Measurements from ENCODE around the gene FAM120A.

Gene FAM120A

DNA sequence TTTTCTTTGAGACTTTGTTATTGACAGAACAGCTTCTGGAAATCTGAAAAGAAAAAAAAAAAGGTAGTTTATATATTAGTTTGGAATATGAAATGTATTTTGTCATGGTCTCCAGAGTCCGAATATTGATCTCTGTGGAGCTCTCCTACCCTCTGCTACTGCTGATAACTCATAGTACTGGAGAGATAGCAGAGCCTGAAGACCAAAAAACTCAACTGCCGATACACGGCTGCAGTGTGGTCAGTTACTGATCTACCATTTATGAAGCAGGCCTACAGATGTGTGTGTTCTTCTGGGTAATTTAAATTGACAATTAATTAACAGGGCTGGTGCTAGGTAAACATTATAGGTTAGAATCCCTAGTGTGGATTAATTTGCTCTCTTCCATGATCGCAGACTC is 3.8 kb upstream of the FAM120A start:
- DNase-seq: no peak

GRCh38 chr9:93451849-93452709 is 594 bp downstream of the FAM120A start:
- peak; percentile 57 for DNase-seq

DNA sequence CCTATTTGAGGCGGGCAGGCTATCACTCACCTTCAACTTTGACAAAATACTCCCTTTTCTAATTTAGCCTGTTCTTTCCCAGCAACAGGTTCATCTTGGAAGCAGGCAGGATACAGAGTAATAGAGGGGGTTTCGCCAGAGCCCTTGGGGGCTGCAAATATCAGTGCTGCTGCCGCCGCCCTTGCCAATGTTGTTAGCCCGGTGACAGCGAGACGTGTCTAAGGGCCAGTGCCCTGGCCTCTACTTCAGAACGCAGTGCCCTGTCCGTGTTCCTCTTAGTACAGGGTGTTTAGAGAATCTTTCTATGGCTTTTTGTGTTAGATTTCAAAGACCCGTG is 1.2 kb downstream of the FAM120A start:
- peak; percentile 36 for DNase-seq

GRCh38 chr9:93453047-93453914 is 1.8 kb downstream of the FAM120A start, which contains the start of gene FAM120AOS:
Gene FAM120AOS, minus strand, starts transcription at chr9:93453581. Its CDS starts 872 bp downstream, at chr9:93452709.
- peak; percentile 95 for DNase-seq

DNA sequence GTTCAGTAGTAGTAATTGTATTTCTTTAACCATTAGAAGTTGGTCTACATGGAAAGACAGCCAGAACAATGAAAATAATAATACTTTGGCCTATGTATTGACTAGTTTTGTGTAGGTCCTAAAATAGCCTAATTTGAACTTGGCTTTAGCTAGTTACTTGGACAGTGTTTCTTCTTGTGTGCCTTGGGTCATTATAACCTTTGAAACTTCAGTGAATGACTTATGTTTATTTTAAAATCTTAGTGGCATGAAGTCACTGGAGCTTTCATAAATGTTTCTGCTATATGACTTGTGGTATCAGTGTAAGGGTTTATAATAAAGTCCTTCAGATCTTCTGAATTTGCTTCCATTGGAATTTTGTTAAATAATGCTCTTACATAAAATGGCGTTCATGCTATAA is 4.5 kb downstream of the FAM120A start:
- DNase-seq: no peak

DNA sequence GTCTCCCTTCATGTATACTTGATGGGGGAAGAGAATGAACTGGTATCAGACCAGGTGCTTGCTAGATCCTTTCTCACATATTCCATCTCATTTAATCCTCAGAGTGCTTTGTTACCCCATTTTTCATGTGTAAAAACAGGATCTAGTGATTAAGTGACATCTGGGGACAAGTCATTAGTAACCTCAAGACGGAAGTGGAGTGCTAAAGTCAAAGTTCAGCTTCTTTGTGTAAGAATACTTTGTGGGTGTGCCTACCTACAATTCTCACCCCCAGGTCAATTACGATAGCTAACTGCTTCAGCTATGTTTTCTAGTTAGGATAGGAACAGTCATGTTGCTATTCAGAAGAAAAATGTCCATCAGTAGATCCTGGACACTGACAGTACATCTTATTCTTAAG is 5.0 kb downstream of the FAM120A start:
- DNase-seq: no peak

DNA sequence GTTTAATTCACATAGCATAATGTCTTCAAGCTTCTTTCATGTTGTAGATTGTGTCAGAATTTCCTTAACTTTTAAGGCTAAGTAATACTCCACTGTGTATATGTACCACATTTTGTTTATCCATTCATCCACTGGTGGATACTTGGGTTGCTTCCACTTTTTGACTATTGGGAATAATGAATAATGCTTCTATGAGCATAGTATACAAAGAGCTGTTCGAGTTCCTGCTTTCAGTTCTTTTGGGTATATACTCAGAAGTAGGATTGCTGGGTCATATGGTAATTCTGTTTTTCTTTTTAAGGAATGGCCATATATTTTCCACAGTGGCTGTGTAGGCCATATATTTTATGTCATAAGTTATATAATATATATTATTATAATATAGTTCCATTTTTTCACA is 5.5 kb downstream of the FAM120A start:
- no peak for DNase-seq

- DNase-seq: no peak
These were observed 7.2 kb downstream of the FAM120A start for GRCh38 chr9:93458712-93459111.

DNA sequence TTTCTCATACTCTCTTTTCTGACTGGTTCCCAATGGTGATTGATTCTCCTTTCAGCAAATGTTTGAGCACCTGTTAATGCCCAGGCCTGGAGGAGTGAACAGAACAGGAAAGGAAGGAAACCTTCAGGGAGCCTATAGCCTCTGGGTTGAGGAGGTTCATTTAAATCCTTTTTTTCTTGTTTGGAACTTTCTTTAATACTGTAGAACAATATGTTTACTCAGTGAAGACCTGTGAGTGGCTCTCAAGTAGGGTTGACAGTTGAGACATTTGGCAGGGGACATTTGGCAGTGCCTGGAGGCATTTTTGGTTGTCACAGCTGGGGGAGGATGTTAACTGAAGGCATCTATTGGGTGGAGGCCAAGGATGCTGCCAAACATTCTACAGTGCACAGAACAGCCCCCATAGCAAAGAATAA is 8.0 kb downstream of the FAM120A start:
- DNase-seq: no peak

GRCh38 chr9:93460689-93461413 is 9.4 kb downstream of the FAM120A start:
- DNase-seq: no peak

- DNase-seq: no peak
These were observed 9.9 kb downstream of the FAM120A start for GRCh38 chr9:93461414-93461743.

DNA sequence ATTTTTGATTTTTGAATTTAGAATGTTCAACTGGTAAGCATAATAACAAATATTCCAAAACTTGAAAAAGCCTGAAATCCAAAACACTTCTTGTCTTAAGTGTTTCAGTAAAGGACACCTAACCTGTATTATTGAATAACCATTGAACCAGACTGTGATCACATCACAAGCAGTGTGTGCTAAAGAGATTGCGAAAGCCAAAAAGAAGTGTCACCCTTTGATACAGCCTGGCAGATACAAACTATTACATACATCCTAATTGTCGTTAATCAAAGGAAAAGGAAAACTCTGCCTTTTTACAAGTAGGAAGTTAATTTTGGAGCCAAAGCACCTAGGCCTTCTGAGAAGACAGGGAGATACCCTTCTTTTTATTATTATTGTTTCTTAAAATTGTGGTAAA is 10.3 kb downstream of the FAM120A start:
- DNase-seq: no peak

DNA sequence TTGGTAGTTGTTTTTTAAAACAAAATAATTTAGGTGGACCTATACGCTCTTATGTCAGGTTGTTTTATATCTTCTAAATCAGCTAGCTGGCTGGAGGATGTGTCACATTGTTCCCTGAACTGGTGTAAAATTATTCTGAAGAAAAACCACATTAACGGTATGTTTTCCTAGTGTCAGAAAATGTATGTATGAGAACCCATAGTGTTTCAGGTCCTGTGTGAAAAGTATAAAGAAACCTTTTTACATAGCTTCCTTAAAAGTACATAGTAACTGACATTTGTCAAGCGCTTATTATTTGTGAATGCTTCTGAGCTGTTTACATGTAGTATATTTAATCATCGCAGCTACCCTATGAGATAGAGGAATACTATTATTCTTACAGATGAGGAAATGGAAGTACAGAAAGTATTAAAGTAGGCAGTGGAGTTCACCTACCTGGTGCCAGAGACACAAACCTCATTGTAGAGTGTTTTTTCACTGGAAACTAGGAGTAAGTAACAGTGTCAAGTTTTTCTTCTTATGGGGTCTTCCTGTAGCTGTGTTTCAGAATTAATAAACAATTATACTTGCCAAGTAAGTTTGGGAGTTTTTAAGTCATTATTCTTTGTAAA is 12.3 kb downstream of the FAM120A start:
- no peak for DNase-seq

DNA sequence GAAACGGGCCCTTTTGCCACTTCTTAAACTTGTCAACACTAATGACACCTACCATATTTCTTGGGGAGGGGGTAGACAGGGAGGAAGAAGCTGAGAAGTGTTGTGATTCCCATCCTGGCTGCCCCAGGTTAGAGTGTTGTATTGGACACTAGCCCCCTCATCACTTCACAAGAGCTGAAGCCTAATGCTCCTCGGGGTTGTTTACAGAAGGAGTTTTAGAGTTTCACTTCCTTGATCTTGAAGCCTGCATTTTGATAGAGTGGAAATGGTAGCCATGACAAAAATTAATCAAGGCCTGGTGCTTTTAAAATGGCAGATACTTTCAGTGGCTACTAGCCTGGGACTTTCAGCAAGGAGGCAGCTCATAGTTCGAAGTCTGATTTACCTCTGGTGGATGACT is 12.9 kb downstream of the FAM120A start:
- no peak for DNase-seq

GRCh38 chr9:93464876-93465275 is 13.4 kb downstream of the FAM120A start:
- no peak for DNase-seq

- DNase-seq: no peak
These were observed 14.4 kb downstream of the FAM120A start for GRCh38 chr9:93465855-93466254.

DNA sequence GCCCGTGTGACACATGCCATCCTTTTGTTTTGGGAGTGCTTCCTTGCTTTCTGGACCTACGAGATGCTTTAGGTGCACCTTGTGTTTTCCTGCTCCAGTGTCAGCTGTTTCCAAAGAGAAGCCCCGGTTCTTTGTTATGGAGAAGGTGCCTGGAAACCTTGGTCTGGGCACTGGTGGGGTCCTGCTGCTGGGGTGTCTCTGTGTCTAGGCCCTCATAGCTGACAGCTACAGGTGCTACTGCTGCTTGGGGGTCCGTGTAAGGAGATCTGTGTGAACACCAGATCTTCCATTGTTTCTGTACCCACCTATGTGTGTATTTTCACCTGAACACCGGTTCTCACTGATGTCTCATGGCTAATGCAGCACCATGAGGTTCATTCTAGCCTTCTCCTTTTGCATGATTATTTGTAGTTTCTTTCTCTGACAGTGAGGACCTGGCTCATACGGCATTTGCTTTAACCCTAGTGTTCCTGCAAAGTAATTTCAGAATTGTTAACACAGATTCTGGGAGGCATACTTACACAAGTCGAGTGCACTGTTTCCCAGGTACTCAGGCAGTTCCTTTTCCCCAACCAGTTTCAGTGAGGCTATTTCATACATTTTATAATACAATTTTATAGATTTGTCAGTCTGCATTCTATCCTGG is 15.1 kb downstream of the FAM120A start:
- no peak for DNase-seq

DNA sequence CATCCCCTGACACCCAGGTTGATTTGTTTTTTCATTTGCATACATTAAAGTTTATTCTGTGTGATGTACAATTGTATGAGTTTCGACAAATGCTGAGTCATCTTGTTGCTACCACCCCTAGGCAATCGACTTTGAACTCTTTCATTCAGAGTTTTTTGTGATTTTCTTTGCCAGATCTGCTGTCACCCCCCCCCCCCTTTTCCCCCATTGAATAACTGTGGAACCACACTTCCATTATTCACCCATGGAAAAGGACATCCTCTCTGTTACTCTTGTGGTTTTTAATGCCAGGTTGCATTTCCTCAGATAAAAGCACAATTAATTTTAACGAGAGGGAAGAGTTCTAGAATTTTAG is 15.6 kb downstream of the FAM120A start:
- DNase-seq: no peak

DNA sequence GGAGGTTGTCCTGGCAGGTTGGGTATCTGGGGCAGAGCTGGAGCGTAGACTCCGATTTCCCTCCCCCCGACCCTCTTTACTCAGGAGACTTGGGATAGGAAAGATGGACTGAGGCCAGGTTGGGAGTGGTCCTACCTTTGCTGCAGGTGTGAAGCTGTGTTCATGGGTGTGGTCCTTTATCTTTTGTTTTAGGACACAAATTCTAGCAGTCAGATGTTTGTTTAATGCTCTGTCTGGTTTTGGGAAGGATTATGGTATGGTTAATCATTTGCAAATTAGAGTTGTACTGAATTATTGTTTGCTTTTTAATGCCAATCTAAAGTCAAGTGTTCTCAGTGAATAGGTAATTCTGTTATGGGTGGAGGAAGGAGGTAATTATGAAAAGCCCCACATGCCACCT is 16.0 kb downstream of the FAM120A start:
- DNase-seq: no peak

- peak; percentile 37 for DNase-seq
These were observed 17.4 kb downstream of the FAM120A start for GRCh38 chr9:93468763-93469456.

DNA sequence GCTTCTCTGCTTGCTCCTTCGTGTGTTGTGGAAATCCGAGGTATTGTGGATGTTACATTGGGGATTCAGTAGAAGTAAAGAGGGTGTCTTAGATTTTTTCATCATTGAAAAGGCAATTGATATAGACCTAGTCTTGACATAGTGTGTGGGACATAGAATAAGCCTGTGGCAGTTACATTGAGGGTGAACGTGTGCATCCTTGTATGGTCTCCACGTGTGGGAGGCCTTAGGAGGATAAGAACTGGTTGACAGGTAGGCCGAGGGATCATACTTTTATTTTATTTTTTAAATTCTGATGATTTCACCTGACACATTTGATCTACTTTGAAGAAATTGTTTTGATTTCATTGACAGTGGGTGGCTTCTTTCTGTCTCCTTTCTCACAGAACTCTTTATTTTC is 18.9 kb downstream of the FAM120A start:
- DNase-seq: no peak

GRCh38 chr9:93471124-93471523 is 19.6 kb downstream of the FAM120A start:
- DNase-seq: no peak

Data from femur (tissue), 1 donor.